GM18873 (cell line): ENCODE data around the gene DBNL.
"Not testable (repeated sequence)": the region's sequence is repeated elsewhere in the genome, so short reads cannot be mapped to it uniquely, and the experiment has no call there.

Source experiments
- ATAC-seq: cut with Tn5 transposase; IDR thresholded peaks from one replicate; pipeline ENCODE4 v1.9.1; 2021; ENCODE audit warnings: mild to moderate bottlenecking, moderate library complexity, moderate number of reproducible peaks; ENCODE audit not compliant: unreplicated experiment, low FRiP score

DBNL gene

DNA sequence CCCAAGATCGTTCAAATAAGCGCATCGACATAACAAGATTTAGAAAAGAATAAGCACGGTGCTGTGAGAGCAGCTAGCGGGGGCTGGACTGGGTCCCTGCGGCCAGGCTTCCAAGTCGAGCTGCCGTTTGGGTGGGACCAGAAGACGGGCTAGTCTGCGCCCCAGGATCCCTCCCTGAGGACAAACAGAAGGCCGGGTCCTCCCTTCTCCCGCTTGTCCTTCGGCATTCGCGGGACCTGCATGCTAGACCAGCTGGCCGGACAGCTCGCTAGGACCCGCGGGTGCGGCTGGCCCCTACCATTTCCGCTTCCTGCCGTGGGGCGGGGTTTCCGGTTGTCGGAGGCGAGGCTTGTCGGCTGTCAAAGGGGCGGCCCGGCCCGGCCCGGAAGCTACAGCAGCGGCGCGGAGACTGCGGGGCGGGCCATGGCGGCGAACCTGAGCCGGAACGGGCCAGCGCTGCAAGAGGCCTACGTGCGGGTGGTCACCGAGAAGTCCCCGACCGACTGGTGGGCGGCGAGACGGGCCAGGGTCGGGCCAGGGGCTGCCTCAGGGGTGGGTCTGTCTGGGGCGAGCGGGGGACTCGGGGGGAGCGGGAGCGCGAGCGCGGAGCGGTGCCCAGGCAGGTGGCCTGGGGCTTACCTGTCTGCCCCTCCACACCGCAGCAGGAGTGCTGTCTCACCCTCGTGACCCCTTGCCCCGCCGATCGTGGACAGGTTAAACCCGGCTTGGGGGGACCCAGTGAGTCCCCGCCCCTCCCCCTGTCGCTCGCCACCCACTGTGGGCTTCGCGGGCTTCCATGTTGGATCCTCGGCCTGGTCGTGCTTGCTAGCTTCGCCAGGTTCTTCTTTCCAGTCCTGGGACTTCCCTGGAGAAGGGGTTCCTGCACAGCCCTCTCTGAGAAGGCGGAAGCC, at the start of gene DBNL:
DBNL (plus strand) TSS at position 388 of the 911 bp plus-strand sequence; CDS start at position 424, 36 bp downstream.
- ATAC-seq: peak; percentile 61

DNA sequence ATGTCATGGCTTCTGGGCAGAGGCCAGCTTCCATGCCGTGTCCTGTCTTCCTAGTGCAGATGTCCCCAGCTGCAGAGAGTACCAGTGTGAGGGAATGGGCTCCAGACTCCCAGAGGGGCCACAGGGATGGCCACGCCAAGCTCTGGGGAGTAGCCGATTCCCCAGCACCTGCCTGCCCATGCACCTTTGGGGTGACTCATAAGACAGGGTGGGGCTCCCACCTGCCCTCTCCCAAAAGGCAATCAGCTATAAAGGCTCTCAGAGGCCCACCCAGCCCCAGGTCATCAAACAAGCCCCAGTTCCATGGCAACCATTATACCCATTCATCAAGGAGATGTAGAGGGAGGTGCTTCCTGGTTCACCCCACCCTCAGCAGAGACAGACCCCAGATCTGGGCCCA, 47.0 kb upstream of the DBNL start, which contains the start of gene SPDYE1:
SPDYE1 (plus strand) TSS at position 366 of the 400 bp plus-strand sequence. CDS start 2,053 bp downstream, outside the sequence.
- not testable (repeated sequence) for ATAC-seq

DNA sequence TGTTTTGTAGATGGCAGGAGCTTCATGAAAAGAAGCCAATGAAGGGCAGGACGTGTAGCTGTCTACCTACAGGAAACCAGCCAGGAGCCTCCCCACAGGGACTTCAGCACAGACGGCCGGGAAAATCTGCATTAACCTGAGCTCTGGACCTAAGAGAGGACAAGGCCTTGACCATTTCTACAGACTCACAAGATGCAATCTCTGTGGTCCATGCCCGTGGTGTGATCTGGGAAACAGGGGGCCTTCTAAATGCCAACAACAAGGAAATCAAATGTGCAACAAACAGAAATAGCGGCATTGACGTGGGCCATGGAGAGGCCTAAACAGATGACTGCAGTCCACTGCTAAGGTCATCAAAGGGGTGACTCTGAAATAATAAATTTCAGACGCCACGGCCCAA, 32.4 kb upstream of the DBNL start:
- not testable (repeated sequence) for ATAC-seq

- ATAC-seq: not testable (repeated sequence)
Measured at GRCh38 chr7:44015090-44015489, 29.4 kb upstream of the DBNL start.

- ATAC-seq: peak; percentile 95
Measured at GRCh38 chr7:44018857-44019807, 25.4 kb upstream of the DBNL start.

DNA sequence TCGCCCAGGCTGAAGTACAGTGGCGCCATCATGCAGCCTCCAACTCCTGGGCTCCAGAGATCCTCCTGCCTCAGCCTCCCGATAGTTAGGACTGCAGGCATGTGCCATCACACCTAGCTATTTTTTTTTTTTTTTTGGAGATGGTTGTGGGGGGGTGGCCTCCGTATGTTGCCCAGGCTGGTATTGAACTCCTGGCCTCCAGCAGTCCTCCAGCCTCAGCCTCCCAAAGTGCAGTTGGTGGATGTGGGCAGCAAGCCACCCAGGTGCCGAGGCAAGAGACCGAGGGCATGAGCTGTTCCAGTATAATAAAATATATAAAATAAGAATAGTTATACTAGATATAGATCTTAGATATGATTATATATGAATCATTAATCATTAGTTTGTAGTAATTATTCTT, 24.7 kb upstream of the DBNL start:
- not testable (repeated sequence) for ATAC-seq

GRCh38 chr7:44022069-44022468, 22.4 kb upstream of the DBNL start:
- ATAC-seq: not testable (repeated sequence)

GRCh38 chr7:44022796-44023467, 21.6 kb upstream of the DBNL start:
- ATAC-seq: not testable (repeated sequence)

- ATAC-seq: not testable (repeated sequence)
Measured at GRCh38 chr7:44029433-44029832, 15.1 kb upstream of the DBNL start.

GRCh38 chr7:44030029-44030428, 14.5 kb upstream of the DBNL start:
- ATAC-seq: not testable (repeated sequence)

DNA sequence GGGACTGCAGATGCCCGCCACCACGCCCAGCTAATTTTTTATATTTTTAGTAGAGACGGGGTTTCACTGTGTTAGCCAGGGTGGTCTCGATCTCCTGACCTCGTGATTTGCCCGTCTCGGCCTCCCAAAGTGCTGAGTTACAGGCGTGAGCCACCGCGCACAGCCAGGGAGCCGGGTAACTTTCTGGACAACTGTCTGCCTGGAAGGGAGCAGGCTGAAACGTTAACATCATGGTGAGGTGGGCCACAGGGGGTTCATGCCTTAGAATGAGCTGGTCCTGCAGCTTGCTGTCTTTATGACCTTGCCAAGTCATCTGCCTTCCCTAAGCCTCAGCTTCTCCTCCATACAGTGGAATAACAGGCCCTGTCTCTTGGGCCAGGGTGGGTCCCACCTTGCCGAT, 13.2 kb upstream of the DBNL start:
- not testable (repeated sequence) for ATAC-seq

DNA sequence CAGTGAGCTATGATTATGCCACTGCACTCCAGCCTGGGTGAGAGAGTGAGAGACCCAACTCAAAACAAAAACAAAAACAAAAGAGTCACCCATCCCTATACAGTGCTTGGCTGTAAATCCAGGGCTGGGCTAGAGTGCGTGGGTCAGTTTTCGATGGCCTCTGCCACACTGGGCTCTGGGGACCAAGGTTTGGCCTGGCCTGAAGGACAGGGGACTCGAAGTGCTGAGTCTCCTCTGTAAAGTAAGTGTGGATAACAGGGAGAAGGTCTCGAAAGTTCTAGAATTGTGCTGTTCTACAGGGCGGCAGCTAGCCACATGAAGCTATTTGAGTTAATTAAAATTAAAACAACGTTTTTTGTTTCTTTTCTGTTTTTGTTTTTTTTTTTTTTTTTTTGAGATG, 12.5 kb upstream of the DBNL start:
- not testable (repeated sequence) for ATAC-seq

DNA sequence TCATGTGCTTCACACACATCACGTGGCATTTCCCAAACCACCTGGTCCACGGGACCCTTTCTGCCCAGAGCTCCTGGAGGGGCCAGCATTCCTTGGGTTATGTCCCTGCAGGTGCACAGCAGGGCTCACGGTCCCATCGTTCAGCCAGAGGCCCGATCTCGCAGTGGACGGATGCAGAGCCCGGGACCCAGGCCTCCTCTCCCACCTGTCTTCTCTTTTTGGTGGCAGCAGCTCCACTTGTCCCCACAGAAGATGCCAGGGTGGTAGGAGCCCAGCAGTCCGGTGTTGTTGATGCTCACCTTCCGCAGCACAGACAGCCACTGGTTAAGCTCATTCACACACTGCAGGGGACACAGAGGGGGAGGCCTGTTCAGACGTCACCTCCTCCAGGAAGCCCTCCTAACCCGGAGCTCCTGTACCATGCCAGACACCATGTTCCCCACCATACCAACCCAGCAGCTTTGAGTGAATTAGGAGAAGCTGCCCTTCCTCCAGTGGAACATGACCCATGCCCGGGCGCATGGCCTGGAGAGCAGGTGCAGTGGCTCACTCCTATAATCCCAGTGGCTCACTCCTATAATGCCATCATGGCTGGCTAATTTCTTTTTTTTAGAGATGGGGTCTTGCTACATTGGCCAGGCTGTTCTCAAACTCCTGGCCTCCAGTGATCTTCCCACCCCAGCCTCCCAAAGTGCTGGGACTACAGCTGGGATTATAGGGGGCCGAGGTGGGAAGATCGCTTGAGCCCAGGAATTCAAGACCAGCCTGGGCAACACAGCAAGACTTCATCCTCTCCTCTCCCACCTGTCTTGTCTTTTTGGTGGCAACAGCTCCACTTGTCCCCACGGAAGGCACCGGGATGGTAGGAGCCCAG, 10.3 kb upstream of the DBNL start:
- not testable (repeated sequence) for ATAC-seq

DNA sequence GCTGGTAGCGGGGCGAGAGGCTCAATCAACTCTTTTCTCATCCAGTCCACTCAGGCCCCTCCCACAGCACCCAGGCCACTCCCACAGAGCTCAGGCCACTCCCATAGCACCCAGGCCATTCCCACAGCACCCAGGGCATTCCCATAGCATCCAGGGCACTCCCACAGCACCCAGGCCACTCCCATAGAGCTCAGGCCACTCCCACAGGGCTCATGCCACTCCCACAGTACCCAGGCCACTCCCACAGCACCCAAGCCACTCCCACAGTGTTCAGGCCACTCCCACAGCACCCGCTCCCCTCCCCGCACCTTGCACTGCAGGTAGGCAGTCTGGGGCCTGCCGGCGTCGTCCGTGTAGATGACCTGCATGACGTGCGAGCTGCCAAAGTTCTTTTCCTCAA, 8.1 kb upstream of the DBNL start:
- ATAC-seq: not testable (repeated sequence)

DNA sequence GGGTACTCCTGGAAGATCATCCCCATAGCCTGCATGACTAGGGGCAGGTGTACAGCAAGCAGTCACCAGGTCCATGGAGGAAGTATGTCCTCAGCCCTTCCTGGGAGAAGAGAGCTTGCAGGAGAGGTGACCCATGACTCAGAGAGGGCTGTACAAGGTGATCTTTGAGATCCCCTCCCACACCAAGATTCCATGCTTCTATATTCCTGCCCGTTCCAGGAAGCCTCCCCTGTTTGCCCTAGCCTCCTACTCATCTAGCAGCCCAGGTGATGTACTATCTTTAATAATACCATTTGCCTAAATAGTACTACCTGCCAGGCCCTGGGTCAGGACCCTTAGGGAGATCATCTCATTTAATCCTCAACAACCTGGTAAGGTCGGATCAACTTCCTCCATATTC, 6.6 kb upstream of the DBNL start:
- ATAC-seq: not testable (repeated sequence)

DNA sequence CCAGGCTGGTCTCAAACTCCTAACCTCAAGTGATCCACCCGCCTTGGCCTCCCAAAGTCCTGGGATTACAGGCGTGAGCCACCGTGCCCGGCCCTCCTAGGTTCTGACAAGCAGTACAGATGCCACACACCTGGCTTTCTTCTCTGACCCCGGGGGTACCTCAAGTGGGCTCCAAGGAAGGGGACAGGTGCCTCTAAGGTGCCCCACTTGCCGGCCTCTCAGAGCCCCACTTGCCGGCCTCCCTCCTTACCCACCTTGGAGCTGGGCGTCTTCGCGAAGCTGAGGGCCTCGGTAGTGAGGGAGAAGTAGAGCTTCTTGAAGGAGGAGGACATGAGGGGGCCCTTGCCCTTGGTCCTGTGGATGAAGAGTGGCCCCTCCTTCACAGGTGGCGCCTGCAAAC, 5.9 kb upstream of the DBNL start:
- ATAC-seq: not testable (repeated sequence)

DNA sequence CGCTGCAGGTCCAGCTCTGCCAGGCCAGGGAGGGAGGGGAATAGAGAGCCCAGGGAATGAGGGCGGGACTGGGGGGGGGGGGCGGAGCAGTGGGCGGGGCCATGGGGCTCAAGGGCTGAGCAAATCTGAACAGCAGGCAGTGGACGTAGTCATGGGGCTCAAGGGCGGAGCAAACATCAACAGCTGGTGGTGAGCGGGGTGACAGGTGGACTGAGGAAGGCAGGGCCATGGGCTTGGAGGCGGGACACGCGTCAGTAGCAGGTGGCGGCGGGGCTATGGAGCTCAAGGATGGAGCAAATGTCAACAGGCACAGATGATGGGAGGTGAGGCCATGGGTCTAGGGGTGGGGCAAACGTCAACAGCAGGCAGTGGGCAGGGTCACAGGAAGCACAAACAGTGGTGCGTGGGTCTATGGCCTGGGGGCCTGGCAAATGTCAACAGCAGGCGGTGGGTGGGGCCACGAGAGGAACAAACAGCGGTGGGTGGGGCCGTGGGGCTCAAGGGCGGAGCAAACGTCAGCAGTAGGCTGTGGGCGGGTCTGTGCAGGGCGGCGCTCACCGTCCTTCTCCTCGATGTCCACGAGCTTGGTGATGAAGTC, 5.4 kb upstream of the DBNL start:
- ATAC-seq: peak; percentile 43

DNA sequence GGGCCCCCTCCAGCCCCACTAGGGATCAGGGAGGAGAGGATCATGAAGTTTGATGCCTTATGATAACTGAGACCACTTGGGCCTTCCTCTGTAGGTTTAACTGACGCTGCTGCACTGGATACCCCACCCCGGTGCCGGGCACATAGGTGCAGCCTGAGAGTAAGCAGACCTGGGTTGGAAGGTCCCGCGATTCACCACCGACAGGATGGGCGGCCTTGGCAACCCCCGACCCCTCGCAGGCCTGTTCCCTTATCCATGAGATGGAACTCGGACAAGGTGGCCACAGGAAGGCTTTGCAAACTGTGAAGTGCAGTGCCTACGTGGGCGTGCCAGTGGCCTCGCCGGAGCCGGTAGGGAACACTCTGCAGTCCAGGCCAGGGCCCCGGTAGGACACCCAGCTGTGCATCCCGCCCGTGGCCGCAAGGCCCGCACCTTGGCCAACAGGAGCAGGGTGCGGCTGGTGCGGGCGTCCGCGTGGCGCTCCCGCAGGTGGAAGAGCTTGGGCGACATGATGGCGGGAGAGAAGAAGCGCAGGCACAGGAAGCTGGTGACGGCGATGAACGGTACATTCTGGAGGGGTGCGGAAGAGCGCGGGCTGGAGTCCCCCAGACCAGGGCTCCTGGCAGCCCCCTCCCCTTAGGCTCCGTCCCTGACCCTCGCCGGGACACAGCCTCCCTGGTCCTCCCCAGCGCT, 4.6 kb upstream of the DBNL start:
- not testable (repeated sequence) for ATAC-seq
